ENCODE results near the gene NAV2.

Gene NAV2

GRCh38 chr11:20038972-20039371 lies 326.3 kb downstream of the NAV2 start:
- Histone ChIP-seq H3K27me3 (ENCODE audit: control insufficient read depth, insufficient read depth, low read length) (no peaks in the 10 kb centered on the region), H3K4me3 (ENCODE audit: low read length) (no peak overlapping the region), H3K4me1 (ENCODE audit: control insufficient read depth, insufficient read depth, low read length) (peaks cover 5% of the 10 kb centered on the region), H3K9ac (ENCODE audit: low read length) (no peak overlapping the region), H3K36me3 (ENCODE audit: control insufficient read depth, insufficient read depth, low read length) (no peaks in the 10 kb centered on the region), H3K9me3 (ENCODE audit: control insufficient read depth, low read length) (no peaks in the 10 kb centered on the region)

- H3K36me3 ChIP-seq (ENCODE audit: control insufficient read depth, insufficient read depth, low read length), result no peaks in the 10 kb centered on the region
- no peaks in the 10 kb centered on the region for H3K27me3 ChIP-seq (ENCODE audit: control insufficient read depth, insufficient read depth, low read length)
- H3K4me1 ChIP-seq (ENCODE audit: control insufficient read depth, insufficient read depth, low read length), result peaks cover 5% of the 10 kb centered on the region
- no peak overlapping the region for H3K9ac ChIP-seq (ENCODE audit: low read length)
- no peaks in the 10 kb centered on the region for H3K9me3 ChIP-seq (ENCODE audit: control insufficient read depth, low read length)
- H3K4me3 ChIP-seq (ENCODE audit: low read length), result no peak overlapping the region
Observed at GRCh38 chr11:20041499-20041898, 328.9 kb downstream of the NAV2 start.

GRCh38 chr11:20042045-20042639 lies 329.5 kb downstream of the NAV2 start:
- H3K36me3 ChIP-seq (ENCODE audit: control insufficient read depth, insufficient read depth, low read length), result no peaks in the 10 kb centered on the region
- H3K9me3 ChIP-seq (ENCODE audit: control insufficient read depth, low read length), result no peaks in the 10 kb centered on the region
- H3K4me3 ChIP-seq (ENCODE audit: low read length), result no peak overlapping the region
- H3K4me1 ChIP-seq (ENCODE audit: control insufficient read depth, insufficient read depth, low read length), result peaks cover 5% of the 10 kb centered on the region
- H3K9ac ChIP-seq (ENCODE audit: low read length), result no peak overlapping the region
- H3K27me3 ChIP-seq (ENCODE audit: control insufficient read depth, insufficient read depth, low read length), result no peaks in the 10 kb centered on the region

- Histone ChIP-seq H3K36me3 (ENCODE audit: control insufficient read depth, insufficient read depth, low read length) (no peaks in the 10 kb centered on the region), H3K9me3 (ENCODE audit: control insufficient read depth, low read length) (no peaks in the 10 kb centered on the region), H3K27me3 (ENCODE audit: control insufficient read depth, insufficient read depth, low read length) (no peaks in the 10 kb centered on the region), H3K4me1 (ENCODE audit: control insufficient read depth, insufficient read depth, low read length) (peaks cover 5% of the 10 kb centered on the region), H3K9ac (ENCODE audit: low read length) (no peak overlapping the region), H3K4me3 (ENCODE audit: low read length) (no peak overlapping the region)
Observed at GRCh38 chr11:20042811-20043341, 330.2 kb downstream of the NAV2 start.

GRCh38 chr11:20043992-20044391 lies 331.4 kb downstream of the NAV2 start:
- H3K4me3 ChIP-seq (ENCODE audit: low read length), result no peak overlapping the region
- H3K4me1 ChIP-seq (ENCODE audit: control insufficient read depth, insufficient read depth, low read length), result peaks cover 5% of the 10 kb centered on the region
- no peaks in the 10 kb centered on the region for H3K36me3 ChIP-seq (ENCODE audit: control insufficient read depth, insufficient read depth, low read length)
- H3K9me3 ChIP-seq (ENCODE audit: control insufficient read depth, low read length), result no peaks in the 10 kb centered on the region
- no peak overlapping the region for H3K9ac ChIP-seq (ENCODE audit: low read length)
- no peaks in the 10 kb centered on the region for H3K27me3 ChIP-seq (ENCODE audit: control insufficient read depth, insufficient read depth, low read length)

- H3K36me3 ChIP-seq (ENCODE audit: control insufficient read depth, insufficient read depth, low read length), result no peaks in the 10 kb centered on the region
- H3K9ac ChIP-seq (ENCODE audit: low read length), result no peak overlapping the region
- H3K9me3 ChIP-seq (ENCODE audit: control insufficient read depth, low read length), result no peaks in the 10 kb centered on the region
- H3K4me1 ChIP-seq (ENCODE audit: control insufficient read depth, insufficient read depth, low read length), result peaks cover 5% of the 10 kb centered on the region
- no peak overlapping the region for H3K4me3 ChIP-seq (ENCODE audit: low read length)
- no peaks in the 10 kb centered on the region for H3K27me3 ChIP-seq (ENCODE audit: control insufficient read depth, insufficient read depth, low read length)
Observed at GRCh38 chr11:20045098-20045688, 332.6 kb downstream of the NAV2 start.

GRCh38 chr11:20046416-20046815 lies 333.8 kb downstream of the NAV2 start:
- Histone ChIP-seq H3K9ac (ENCODE audit: low read length) (no peak overlapping the region), H3K36me3 (ENCODE audit: control insufficient read depth, insufficient read depth, low read length) (no peaks in the 10 kb centered on the region), H3K4me1 (ENCODE audit: control insufficient read depth, insufficient read depth, low read length) (peaks cover 5% of the 10 kb centered on the region), H3K4me3 (ENCODE audit: low read length) (no peak overlapping the region), H3K27me3 (ENCODE audit: control insufficient read depth, insufficient read depth, low read length) (no peaks in the 10 kb centered on the region), H3K9me3 (ENCODE audit: control insufficient read depth, low read length) (no peaks in the 10 kb centered on the region)

- Histone ChIP-seq H3K4me1 (ENCODE audit: control insufficient read depth, insufficient read depth, low read length) (no peaks in the 10 kb centered on the region), H3K9me3 (ENCODE audit: control insufficient read depth, low read length) (no peaks in the 10 kb centered on the region), H3K4me3 (ENCODE audit: low read length) (no peak overlapping the region), H3K27me3 (ENCODE audit: control insufficient read depth, insufficient read depth, low read length) (no peaks in the 10 kb centered on the region), H3K36me3 (ENCODE audit: control insufficient read depth, insufficient read depth, low read length) (no peaks in the 10 kb centered on the region), H3K9ac (ENCODE audit: low read length) (no peak overlapping the region)
Observed at GRCh38 chr11:20047006-20047768, 334.6 kb downstream of the NAV2 start.

GRCh38 chr11:20047769-20048154 lies 335.1 kb downstream of the NAV2 start:
- no peaks in the 10 kb centered on the region for H3K4me1 ChIP-seq (ENCODE audit: control insufficient read depth, insufficient read depth, low read length)

GRCh38 chr11:20048246-20048645 lies 335.6 kb downstream of the NAV2 start:
- no peaks in the 10 kb centered on the region for H3K27me3 ChIP-seq (ENCODE audit: control insufficient read depth, insufficient read depth, low read length)
- H3K36me3 ChIP-seq (ENCODE audit: control insufficient read depth, insufficient read depth, low read length), result no peaks in the 10 kb centered on the region
- H3K4me1 ChIP-seq (ENCODE audit: control insufficient read depth, insufficient read depth, low read length), result no peaks in the 10 kb centered on the region
- H3K9me3 ChIP-seq (ENCODE audit: control insufficient read depth, low read length), result no peaks in the 10 kb centered on the region
- no peak overlapping the region for H3K9ac ChIP-seq (ENCODE audit: low read length)
- no peak overlapping the region for H3K4me3 ChIP-seq (ENCODE audit: low read length)

More at GRCh38 chr11:20047769-20048154, 335.1 kb downstream of the NAV2 start:
- Histone ChIP-seq H3K9ac (ENCODE audit: low read length) (no peak overlapping the region), H3K9me3 (ENCODE audit: control insufficient read depth, low read length) (no peaks in the 10 kb centered on the region), H3K4me3 (ENCODE audit: low read length) (no peak overlapping the region), H3K36me3 (ENCODE audit: control insufficient read depth, insufficient read depth, low read length) (no peaks in the 10 kb centered on the region), H3K27me3 (ENCODE audit: control insufficient read depth, insufficient read depth, low read length) (no peaks in the 10 kb centered on the region)

GRCh38 chr11:20048707-20049106 lies 336.1 kb downstream of the NAV2 start:
- H3K27me3 ChIP-seq (ENCODE audit: control insufficient read depth, insufficient read depth, low read length), result no peaks in the 10 kb centered on the region
- no peak overlapping the region for H3K9ac ChIP-seq (ENCODE audit: low read length)
- H3K36me3 ChIP-seq (ENCODE audit: control insufficient read depth, insufficient read depth, low read length), result no peaks in the 10 kb centered on the region
- no peak overlapping the region for H3K4me3 ChIP-seq (ENCODE audit: low read length)
- no peaks in the 10 kb centered on the region for H3K9me3 ChIP-seq (ENCODE audit: control insufficient read depth, low read length)
- no peaks in the 10 kb centered on the region for H3K4me1 ChIP-seq (ENCODE audit: control insufficient read depth, insufficient read depth, low read length)

GRCh38 chr11:20049231-20049630 lies 336.6 kb downstream of the NAV2 start:
- H3K36me3 ChIP-seq (ENCODE audit: control insufficient read depth, insufficient read depth, low read length), result no peaks in the 10 kb centered on the region

More at GRCh38 chr11:20049231-20049630, 336.6 kb downstream of the NAV2 start:
- no peak overlapping the region for H3K4me3 ChIP-seq (ENCODE audit: low read length)
- H3K4me1 ChIP-seq (ENCODE audit: control insufficient read depth, insufficient read depth, low read length), result no peaks in the 10 kb centered on the region
- no peak overlapping the region for H3K9ac ChIP-seq (ENCODE audit: low read length)
- H3K9me3 ChIP-seq (ENCODE audit: control insufficient read depth, low read length), result no peaks in the 10 kb centered on the region
- H3K27me3 ChIP-seq (ENCODE audit: control insufficient read depth, insufficient read depth, low read length), result no peaks in the 10 kb centered on the region
